MM.1S (cell line): ENCODE measurements around the gene PIK3C3.

Experiments
- EZH2 ChIP-seq: fragments of 300-600 bp; sonication (generic); optimal IDR thresholded peaks from 2 replicates; pipeline ENCODE3; 2017; ENCODE audit warnings: low read depth, mild to moderate bottlenecking, antibody characterized with exemption, low read length, mixed read lengths
- TF ChIP-seq, protein P1 (sequence below): fragments of 300-600 bp; sonication (generic); IDR thresholded peaks from 2 replicates; pipeline ENCODE4 v1.5.1; 2016; ENCODE audit warnings: antibody characterized with exemption, low read length, mixed read lengths

DNA sequence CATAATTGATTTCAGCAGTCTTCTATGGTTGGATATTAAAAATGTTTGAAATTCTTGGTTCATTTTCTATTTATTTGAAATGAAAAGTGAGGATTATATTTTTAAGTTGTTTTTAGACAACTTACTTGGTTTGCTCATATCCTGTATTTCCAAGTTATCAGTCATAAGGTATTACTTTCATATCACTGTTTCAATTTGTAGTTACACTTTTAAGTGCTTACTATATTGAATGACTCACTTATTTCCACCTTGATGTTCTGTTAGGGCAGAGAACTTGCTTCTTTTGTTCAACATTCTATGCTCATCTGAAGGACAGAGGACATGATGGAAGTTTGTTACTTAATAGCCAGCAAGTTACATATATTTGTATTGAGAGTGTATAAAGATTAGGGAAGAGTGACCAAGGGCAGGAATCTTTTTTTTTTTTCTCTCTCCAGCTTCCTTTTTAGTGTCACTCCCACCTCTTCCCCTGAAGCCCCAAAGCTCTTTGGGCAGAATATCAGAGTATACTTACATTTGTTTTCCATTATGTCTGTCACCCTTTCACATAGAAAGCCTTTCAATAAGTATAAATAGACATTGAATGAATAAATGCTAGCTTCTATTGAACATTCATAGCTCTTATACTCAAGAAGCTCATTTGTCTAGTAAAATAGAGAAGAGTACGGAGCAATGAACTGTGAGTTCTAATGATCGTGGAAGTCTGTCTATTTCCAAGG, 28.1 kb downstream of the PIK3C3 start:
- TF ChIP-seq, protein P1, sequence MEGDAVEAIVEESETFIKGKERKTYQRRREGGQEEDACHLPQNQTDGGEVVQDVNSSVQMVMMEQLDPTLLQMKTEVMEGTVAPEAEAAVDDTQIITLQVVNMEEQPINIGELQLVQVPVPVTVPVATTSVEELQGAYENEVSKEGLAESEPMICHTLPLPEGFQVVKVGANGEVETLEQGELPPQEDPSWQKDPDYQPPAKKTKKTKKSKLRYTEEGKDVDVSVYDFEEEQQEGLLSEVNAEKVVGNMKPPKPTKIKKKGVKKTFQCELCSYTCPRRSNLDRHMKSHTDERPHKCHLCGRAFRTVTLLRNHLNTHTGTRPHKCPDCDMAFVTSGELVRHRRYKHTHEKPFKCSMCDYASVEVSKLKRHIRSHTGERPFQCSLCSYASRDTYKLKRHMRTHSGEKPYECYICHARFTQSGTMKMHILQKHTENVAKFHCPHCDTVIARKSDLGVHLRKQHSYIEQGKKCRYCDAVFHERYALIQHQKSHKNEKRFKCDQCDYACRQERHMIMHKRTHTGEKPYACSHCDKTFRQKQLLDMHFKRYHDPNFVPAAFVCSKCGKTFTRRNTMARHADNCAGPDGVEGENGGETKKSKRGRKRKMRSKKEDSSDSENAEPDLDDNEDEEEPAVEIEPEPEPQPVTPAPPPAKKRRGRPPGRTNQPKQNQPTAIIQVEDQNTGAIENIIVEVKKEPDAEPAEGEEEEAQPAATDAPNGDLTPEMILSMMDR, result no peak
- TF ChIP-seq EZH2, result no peak
